Loucy (cell line): Measurements from ENCODE around the gene TET2.

Experiments
- H2AFZ ChIP-seq: fragments of 200-600 bp; sonication (generic); 2 replicates; pipeline ENCODE4 v1.6.0; 2016; ENCODE audit warnings: antibody characterized with exemption, mild to moderate bottlenecking, low read length, moderate library complexity
- H3F3A ChIP-seq: fragments of 200-600 bp; 2 replicates; pipeline ENCODE4 v1.6.0; 2016; ENCODE audit warnings: antibody characterized with exemption, low read depth, mild to moderate bottlenecking
- H3K27me3 ChIP-seq: fragments of 200-600 bp; sonication (generic); 2 replicates; pipeline ENCODE4 v1.6.1; 2014; ENCODE audit warnings: low read length, mild to moderate bottlenecking; ENCODE audit not compliant: insufficient read depth, poor library complexity, severe bottlenecking
- H3K36me3 ChIP-seq: fragments of 200-600 bp; sonication (generic); 2 replicates; pipeline ENCODE4 v1.6.1; 2016; ENCODE audit warnings: low read length; ENCODE audit not compliant: insufficient read depth
- H3K4me1 ChIP-seq: fragments of 200-600 bp; sonication (generic); 2 replicates; pipeline ENCODE4 v1.5.1; 2014; ENCODE audit warnings: low read length, mild to moderate bottlenecking; ENCODE audit not compliant: insufficient read depth, poor library complexity, severe bottlenecking
- H3K4me2 ChIP-seq: fragments of 200-600 bp; sonication (generic); 2 replicates; pipeline ENCODE4 v1.6.0; 2014; ENCODE audit warnings: antibody characterized with exemption, low read length, low read depth, mild to moderate bottlenecking; ENCODE audit not compliant: poor library complexity, severe bottlenecking
- H3K4me3 ChIP-seq: fragments of 200-600 bp; sonication (generic); 2 replicates; pipeline ENCODE4 v1.5.1; 2014; ENCODE audit warnings: low read length, mild to moderate bottlenecking, mixed read lengths; ENCODE audit not compliant: poor library complexity, severe bottlenecking
- H3K79me2 ChIP-seq: fragments of 200-600 bp; sonication (generic); 2 replicates; pipeline ENCODE4 v1.6.1; 2014; ENCODE audit warnings: low read length; ENCODE audit not compliant: insufficient read depth
- H3K9ac ChIP-seq: fragments of 200-600 bp; sonication (generic); 2 replicates; pipeline ENCODE4 v1.6.0; 2014; ENCODE audit warnings: mild to moderate bottlenecking, low read depth, low read length, moderate library complexity; ENCODE audit not compliant: poor library complexity, severe bottlenecking
- H3K9me2 ChIP-seq: fragments of 200-600 bp; sonication (generic); replicated peaks from 2 replicates; pipeline ENCODE4 v1.6.1; 2016; ENCODE audit warnings: low read depth, low read length, mixed read lengths
- H3K9me3 ChIP-seq: fragments of 200-600 bp; sonication (generic); 2 replicates; pipeline ENCODE4 v1.6.1; 2014; ENCODE audit warnings: mild to moderate bottlenecking, antibody characterized with exemption, low read length, low read depth; ENCODE audit not compliant: insufficient read depth
- H4K20me1 ChIP-seq: fragments of 200-600 bp; sonication (generic); 2 replicates; pipeline ENCODE4 v1.6.0; 2014; ENCODE audit warnings: antibody characterized with exemption, low read length, mild to moderate bottlenecking; ENCODE audit not compliant: insufficient read depth, poor library complexity, severe bottlenecking
- EZH2phosphoT487 ChIP-seq: fragments of 200-600 bp; IDR thresholded peaks from 2 replicates; pipeline ENCODE4 v1.6.1; 2018; ENCODE audit warnings: antibody characterized with exemption, mild to moderate bottlenecking, moderate library complexity, borderline replicate concordance
- TF ChIP-seq, protein P1 (sequence below): fragments of 200-600 bp; sonication (generic); conservative IDR thresholded peaks from 2 replicates; pipeline ENCODE4 v1.5.1; 2014; ENCODE audit warnings: mild to moderate bottlenecking, antibody characterized with exemption, low read length

TET2 gene

DNA sequence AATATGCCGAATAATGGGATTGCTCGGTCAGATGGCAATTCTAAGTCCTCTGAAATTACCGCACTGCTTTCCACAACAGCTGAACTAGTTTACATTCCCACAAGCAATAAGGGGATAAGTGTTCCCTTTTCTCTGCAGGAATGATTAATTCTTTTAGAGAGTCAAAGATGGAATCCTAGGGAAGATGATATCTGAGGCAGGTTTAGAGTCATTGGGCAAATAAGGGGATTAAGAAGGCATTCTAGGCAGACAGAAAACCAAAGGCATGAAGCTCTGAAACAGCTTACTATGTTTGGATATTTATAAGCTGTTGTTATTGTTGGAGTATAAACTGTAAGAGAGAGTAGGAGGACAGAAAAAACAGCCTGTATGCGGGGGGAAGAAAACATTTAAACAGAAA is 85.7 kb downstream of the TET2 start:
- Histone ChIP-seq H3K9me2 (no peaks in the 10 kb centered on the region), H3F3A (no peaks in the 10 kb centered on the region), H2AFZ (no peak overlapping the region), H3K9me3 (no peaks in the 10 kb centered on the region), H4K20me1 (no peaks in the 10 kb centered on the region), H3K36me3 (no peaks in the 10 kb centered on the region), H3K9ac (no peak overlapping the region), H3K4me2 (no peak overlapping the region), H3K4me3 (no peak overlapping the region), H3K27me3 (no peaks in the 10 kb centered on the region), H3K4me1 (no peaks in the 10 kb centered on the region), H3K79me2 (no peaks in the 10 kb centered on the region)
- TF ChIP-seq EZH2phosphoT487: no peak
- TF ChIP-seq, protein P1, sequence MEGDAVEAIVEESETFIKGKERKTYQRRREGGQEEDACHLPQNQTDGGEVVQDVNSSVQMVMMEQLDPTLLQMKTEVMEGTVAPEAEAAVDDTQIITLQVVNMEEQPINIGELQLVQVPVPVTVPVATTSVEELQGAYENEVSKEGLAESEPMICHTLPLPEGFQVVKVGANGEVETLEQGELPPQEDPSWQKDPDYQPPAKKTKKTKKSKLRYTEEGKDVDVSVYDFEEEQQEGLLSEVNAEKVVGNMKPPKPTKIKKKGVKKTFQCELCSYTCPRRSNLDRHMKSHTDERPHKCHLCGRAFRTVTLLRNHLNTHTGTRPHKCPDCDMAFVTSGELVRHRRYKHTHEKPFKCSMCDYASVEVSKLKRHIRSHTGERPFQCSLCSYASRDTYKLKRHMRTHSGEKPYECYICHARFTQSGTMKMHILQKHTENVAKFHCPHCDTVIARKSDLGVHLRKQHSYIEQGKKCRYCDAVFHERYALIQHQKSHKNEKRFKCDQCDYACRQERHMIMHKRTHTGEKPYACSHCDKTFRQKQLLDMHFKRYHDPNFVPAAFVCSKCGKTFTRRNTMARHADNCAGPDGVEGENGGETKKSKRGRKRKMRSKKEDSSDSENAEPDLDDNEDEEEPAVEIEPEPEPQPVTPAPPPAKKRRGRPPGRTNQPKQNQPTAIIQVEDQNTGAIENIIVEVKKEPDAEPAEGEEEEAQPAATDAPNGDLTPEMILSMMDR: no peak

GRCh38 chr4:105234582-105234981 is 87.9 kb downstream of the TET2 start:
- Histone ChIP-seq H3F3A (no peaks in the 10 kb centered on the region), H3K9me2 (no peaks in the 10 kb centered on the region), H3K36me3 (no peaks in the 10 kb centered on the region), H3K4me1 (no peaks in the 10 kb centered on the region), H3K9ac (no peak overlapping the region), H3K9me3 (no peaks in the 10 kb centered on the region), H3K4me3 (no peak overlapping the region), H3K27me3 (no peaks in the 10 kb centered on the region), H2AFZ (0 out of 2 replicates have a peak overlapping the region, but pooled peaks have one; percentile 19), H3K79me2 (no peaks in the 10 kb centered on the region), H3K4me2 (no peak overlapping the region), H4K20me1 (no peaks in the 10 kb centered on the region)
- TF ChIP-seq EZH2phosphoT487: no peak
- TF ChIP-seq, protein P1: no peak

GRCh38 chr4:105236202-105236915 is 89.7 kb downstream of the TET2 start:
- H2AFZ ChIP-seq: no peak overlapping the region
- no peaks in the 10 kb centered on the region for H3F3A ChIP-seq
- H3K4me2 ChIP-seq: no peak overlapping the region
- H3K36me3 ChIP-seq: no peaks in the 10 kb centered on the region
- H3K27me3 ChIP-seq: no peaks in the 10 kb centered on the region
- no peak overlapping the region for H3K9ac ChIP-seq
- H4K20me1 ChIP-seq: no peaks in the 10 kb centered on the region
- TF ChIP-seq, protein P1: no peak
- no peak for TF ChIP-seq EZH2phosphoT487
- no peak overlapping the region for H3K4me3 ChIP-seq
- H3K9me3 ChIP-seq: no peaks in the 10 kb centered on the region
- H3K79me2 ChIP-seq: no peaks in the 10 kb centered on the region
- H3K4me1 ChIP-seq: no peaks in the 10 kb centered on the region
- H3K9me2 ChIP-seq: no peaks in the 10 kb centered on the region
